Tibial nerve (tissue), 4 donors: ENCODE measurements around the gene RBMS3.

Source experiments
- EP300 ChIP-seq, 2 donors: sonication (generic); formaldehyde crosslinking; IDR thresholded peaks; one replicate each; pipeline ENCODE4 v1.6.1; 2017; ENCODE audit warnings: antibody characterized with exemption in 2 of 2, mild to moderate bottlenecking in 1 of 2
- POLR2A ChIP-seq, 2 donors: fragments of 450-650 bp; IDR thresholded peaks; one replicate each; pipeline ENCODE4 v1.6.1; 2017; ENCODE audit warnings: antibody characterized with exemption in 2 of 2, mild to moderate bottlenecking in 2 of 2, moderate library complexity in 2 of 2
- TF ChIP-seq, protein P1 (sequence below), 5 experiments: fragments of 200-600 bp in 3 of 5; fragments of 450-650 bp in 2 of 5; sonication (generic) in 3 of 5; IDR thresholded peaks; one replicate each; pipeline ENCODE4 v1.5.1; 2016 to 2019; ENCODE audit warnings: antibody characterized with exemption in 5 of 5, mild to moderate bottlenecking in 3 of 5, moderate library complexity in 2 of 5

DNA sequence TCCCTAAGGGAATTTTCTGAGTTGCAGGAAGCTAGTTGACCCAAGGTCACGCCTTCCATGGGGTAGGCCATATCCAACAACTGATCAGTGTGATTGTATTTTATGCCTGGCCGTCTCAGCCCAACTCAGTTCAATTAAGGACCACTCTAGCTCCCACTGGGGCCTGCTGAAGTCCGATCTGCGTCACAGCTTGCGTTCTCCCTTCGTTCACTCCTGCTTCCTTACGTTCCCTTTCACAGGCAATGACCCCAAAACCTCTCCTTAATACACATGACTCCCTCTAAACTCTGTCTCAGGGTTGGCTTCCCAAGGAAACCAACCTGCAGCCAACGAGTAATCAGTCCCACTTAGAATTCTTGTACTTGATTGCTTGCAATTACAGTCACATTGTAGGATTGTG, 428.0 kb downstream of the RBMS3 start:
- TF ChIP-seq, protein P1, sequence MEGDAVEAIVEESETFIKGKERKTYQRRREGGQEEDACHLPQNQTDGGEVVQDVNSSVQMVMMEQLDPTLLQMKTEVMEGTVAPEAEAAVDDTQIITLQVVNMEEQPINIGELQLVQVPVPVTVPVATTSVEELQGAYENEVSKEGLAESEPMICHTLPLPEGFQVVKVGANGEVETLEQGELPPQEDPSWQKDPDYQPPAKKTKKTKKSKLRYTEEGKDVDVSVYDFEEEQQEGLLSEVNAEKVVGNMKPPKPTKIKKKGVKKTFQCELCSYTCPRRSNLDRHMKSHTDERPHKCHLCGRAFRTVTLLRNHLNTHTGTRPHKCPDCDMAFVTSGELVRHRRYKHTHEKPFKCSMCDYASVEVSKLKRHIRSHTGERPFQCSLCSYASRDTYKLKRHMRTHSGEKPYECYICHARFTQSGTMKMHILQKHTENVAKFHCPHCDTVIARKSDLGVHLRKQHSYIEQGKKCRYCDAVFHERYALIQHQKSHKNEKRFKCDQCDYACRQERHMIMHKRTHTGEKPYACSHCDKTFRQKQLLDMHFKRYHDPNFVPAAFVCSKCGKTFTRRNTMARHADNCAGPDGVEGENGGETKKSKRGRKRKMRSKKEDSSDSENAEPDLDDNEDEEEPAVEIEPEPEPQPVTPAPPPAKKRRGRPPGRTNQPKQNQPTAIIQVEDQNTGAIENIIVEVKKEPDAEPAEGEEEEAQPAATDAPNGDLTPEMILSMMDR (IDR thresholded peaks at IDR 0.05): no peak
- TF ChIP-seq POLR2A (IDR thresholded peaks at IDR 0.05): no peak
- peak; percentile 36 to 48 for TF ChIP-seq EP300 (IDR thresholded peaks at IDR 0.05)
